Adrenal gland (tissue), 12 donors: Measurements from ENCODE around the gene FMN2. TPM values are rescaled to one million over a fixed set of nuclear protein-coding genes. Genes with fewer than 3 reads are reported as not detected.
"Not testable (repeated sequence)": the region's sequence is repeated elsewhere in the genome, so short reads cannot be mapped to it uniquely, and the experiment has no call there.

Source experiments
- DNase-seq, 7 donors: peaks; one replicate each; pipeline ENCODE4 v3.0.0-alpha.2; 2019 to 2020
- H3K27ac ChIP-seq, 5 donors: fragments of 200-600 bp; sonication (generic) in 4 of 5; 1 replicate in 3 of 5; 2 replicates in 2 of 5; pipeline versions ENCODE4 v1.5.1 to v1.8.0; 2016 to 2020; ENCODE audit warnings: mild to moderate bottlenecking in 1 of 5
- H3K27me3 ChIP-seq: fragments of 200-600 bp; 2 replicates; pipeline ENCODE4 v1.8.0; 2021
- H3K36me3 ChIP-seq, 2 donors: fragments of 200-600 bp; replicated peaks in 1 of 2; 1 replicate in 1 of 2; 2 replicates in 1 of 2; pipeline versions ENCODE4 v1.5.1 to v1.8.0; 2018 to 2022
- H3K4me1 ChIP-seq, 2 donors: fragments of 200-600 bp; replicated peaks in 1 of 2; 1 replicate in 1 of 2; 2 replicates in 1 of 2; pipeline versions ENCODE4 v1.5.1 to v1.8.0; 2018 to 2021
- H3K4me3 ChIP-seq, 4 donors: fragments of 200-600 bp; sonication (generic) in 3 of 4; one replicate each; pipeline ENCODE4 v1.5.1; 2016 to 2018
- H3K9me3 ChIP-seq, 3 donors: fragments of 200-600 bp; sonication (generic) in 1 of 3; replicated peaks in 1 of 3; 1 replicate in 2 of 3; 2 replicates in 1 of 3; pipeline versions ENCODE4 v1.5.1 to v1.8.0; 2016 to 2021
- POLR2A ChIP-seq, 2 donors: fragments of 450-650 bp; IDR thresholded peaks; one replicate each; pipeline ENCODE4 v1.6.1; 2017; ENCODE audit warnings: antibody characterized with exemption in 2 of 2, mild to moderate bottlenecking in 2 of 2, moderate library complexity in 1 of 2
- WGBS, 4 donors: extraction: QIAGEN DNeasy Blood & Tissue Kit in 2 of 4; methylation state at CpG; one replicate each; pipeline versions ENCODE4 v1.1.5 to v1.1.7; 2013 to 2017; 5-methylcytosine and 5-hydroxymethylcytosine counted together
- intact Hi-C, 2 donors: fragments of 100-400 bp; cut with DNase I; formaldehyde crosslinking; loops; one replicate each; pipeline versions ENCODE4 v1.14.1 to v1.15.0; 2022 to 2023
- polyA plus RNA-seq, 3 donors: library from polyadenylated mRNA; stranded (reverse); fragments of 200-250 nt in 2 of 3; fragments of 350-450 nt in 1 of 3; fragmentation: Illumina TruSeq in 1 of 3; extraction: RNeasy Lipid Tissue Mini Kit (QIAGEN cat#74804) in 1 of 3; gene quantifications; one replicate each; pipeline ENCODE4 v1.2.3, GENCODE V29; 2013 to 2014
- total RNA-seq, 9 donors: library from RNA; depleted of rRNA in 4 of 9; stranded (reverse); fragments of >200 nt in 4 of 9; fragments of 120-200 nt in 1 of 9; fragmentation: NEBNext Ultra II Directional in 1 of 9; extraction: Animal tissue kit (Norgen Biotek cat#: 25700) in 1 of 9; gene quantifications; one replicate each; pipeline versions ENCODE4 v1.1.0 to v1.2.4, GENCODE V29; 2013 to 2023
- TF ChIP-seq, protein P1 (sequence below), 6 experiments: fragments of 450-650 bp in 4 of 6; fragments of 200-600 bp in 2 of 6; sonication (generic) in 1 of 6; IDR thresholded peaks; 1 replicate in 5 of 6; 2 replicates in 1 of 6; pipeline versions ENCODE4 v1.5.1 to v1.8.0; 2016 to 2021; ENCODE audit warnings: antibody characterized with exemption in 6 of 6, mild to moderate bottlenecking in 2 of 6, moderate library complexity in 1 of 6
- donor health status: healthy with polysubstance abuse.
- donor health status: Bipolar disorder and iron deficiency.
- donor health status: DM: yes; HTN: yes; CAD: no.
- donor health status: DM: no; HTN: no; CAD: no.
- donor health status: DM: no; HTN: no; CAD: no.
- donor health status: DM: yes; HTN: yes; CAD: no.

The FMN2 gene
- total and polyA plus RNA-seq, 12 donors, result 0.69 to 9.8 (median 3.1) TPM

DNA sequence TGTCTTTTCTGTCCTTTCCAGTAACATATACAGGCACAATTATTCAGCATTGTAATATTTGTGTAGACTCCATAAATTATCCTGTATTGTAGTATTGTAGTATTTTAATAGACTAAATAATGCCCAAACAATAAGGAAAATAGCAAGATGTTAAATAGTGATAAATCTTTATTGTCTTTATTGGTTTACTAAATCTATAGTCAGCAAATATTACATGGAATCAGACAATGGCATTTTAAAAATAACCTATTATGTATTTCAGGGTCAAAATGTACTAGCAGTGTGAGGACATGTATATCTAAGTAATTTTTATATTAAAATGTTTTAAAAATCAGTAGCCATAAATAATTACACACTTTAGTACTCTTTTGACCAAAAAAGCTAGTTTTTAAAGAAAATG is 317.9 kb downstream of the FMN2 start:
- no peaks in the 10 kb centered on the region for H3K9me3 ChIP-seq
- TF ChIP-seq, protein P1, sequence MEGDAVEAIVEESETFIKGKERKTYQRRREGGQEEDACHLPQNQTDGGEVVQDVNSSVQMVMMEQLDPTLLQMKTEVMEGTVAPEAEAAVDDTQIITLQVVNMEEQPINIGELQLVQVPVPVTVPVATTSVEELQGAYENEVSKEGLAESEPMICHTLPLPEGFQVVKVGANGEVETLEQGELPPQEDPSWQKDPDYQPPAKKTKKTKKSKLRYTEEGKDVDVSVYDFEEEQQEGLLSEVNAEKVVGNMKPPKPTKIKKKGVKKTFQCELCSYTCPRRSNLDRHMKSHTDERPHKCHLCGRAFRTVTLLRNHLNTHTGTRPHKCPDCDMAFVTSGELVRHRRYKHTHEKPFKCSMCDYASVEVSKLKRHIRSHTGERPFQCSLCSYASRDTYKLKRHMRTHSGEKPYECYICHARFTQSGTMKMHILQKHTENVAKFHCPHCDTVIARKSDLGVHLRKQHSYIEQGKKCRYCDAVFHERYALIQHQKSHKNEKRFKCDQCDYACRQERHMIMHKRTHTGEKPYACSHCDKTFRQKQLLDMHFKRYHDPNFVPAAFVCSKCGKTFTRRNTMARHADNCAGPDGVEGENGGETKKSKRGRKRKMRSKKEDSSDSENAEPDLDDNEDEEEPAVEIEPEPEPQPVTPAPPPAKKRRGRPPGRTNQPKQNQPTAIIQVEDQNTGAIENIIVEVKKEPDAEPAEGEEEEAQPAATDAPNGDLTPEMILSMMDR (IDR thresholded peaks at IDR 0.05), result no peak
- H3K36me3 ChIP-seq, result no peaks in the 10 kb centered on the region

DNA sequence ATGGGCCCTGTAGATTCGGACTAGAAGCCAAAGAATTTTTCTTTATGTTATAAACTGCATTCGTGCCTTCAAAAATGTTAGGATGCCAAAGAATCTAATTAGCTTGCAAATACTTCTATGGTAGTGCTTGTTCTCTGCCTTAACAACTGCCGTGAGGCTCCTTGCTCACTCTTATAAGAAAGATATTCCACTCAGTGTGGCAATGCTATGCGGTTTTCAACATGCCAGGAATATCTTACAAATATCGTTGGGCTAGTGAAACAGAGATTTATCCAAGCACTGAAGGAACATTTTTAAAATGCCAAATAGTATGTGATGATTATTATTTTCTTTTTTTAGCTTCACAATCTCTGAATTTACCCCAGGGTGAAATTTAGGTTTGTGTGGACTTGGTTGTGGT is 322.0 kb downstream of the FMN2 start:
- no peaks in the 10 kb centered on the region for H3K27me3 ChIP-seq
- DNase-seq, result no peak
- no peaks in the 10 kb centered on the region for H3K36me3 ChIP-seq
- intact Hi-C loops, result no loop called here
- no peak overlapping the region for H3K27ac ChIP-seq
- WGBS, 4 donors, result 83 to 92% (median 86%) methylated on average over 5 of the region's 5 CpGs
- H3K4me1 ChIP-seq, result no peaks in the 10 kb centered on the region
- no peaks in the 10 kb centered on the region for H3K9me3 ChIP-seq
- no peak overlapping the region for H3K4me3 ChIP-seq
- no peak for TF ChIP-seq POLR2A (IDR thresholded peaks at IDR 0.05)
- TF ChIP-seq, protein P1 (IDR thresholded peaks at IDR 0.05), result no peak

More for the DNA sequence above, 317.9 kb downstream of the FMN2 start:
- Histone ChIP-seq H3K27me3 (no peaks in the 10 kb centered on the region), H3K27ac (no peak overlapping the region), H3K4me3 (no peak overlapping the region), H3K4me1 (no peaks in the 10 kb centered on the region)
- no peak for DNase-seq
- intact Hi-C loops, result no loop called here

DNA sequence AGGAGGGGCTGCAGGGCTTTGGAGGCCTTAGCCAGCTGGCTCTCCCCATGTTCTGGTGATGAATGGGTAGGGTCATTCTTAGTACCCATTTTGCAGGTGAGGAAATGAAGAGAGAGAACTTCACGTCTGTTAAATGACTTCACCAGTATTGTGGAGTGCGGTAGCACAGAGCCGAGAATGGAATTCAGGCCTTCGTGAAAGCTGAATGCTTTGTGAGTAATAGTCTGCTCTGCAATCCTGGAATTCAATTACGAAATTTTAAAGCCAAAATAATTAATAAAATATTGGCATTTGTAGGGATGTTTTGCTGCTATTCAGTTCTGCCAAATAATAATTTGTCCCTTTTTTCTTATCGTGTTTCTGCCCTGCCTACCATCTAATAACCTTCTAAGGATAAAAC is 322.6 kb downstream of the FMN2 start:
- Histone ChIP-seq H3K4me3 (no peak overlapping the region), H3K27ac (no peak overlapping the region), H3K27me3 (no peaks in the 10 kb centered on the region), H3K4me1 (no peaks in the 10 kb centered on the region), H3K9me3 (no peaks in the 10 kb centered on the region), H3K36me3 (no peaks in the 10 kb centered on the region)
- TF ChIP-seq, protein P1 (IDR thresholded peaks at IDR 0.05), result no peak
- intact Hi-C loops, result no loop called here
- no peak for DNase-seq
- 75 to 89% (median 83%) methylated on average over 6 of the region's 6 CpGs for WGBS, 4 donors

DNA sequence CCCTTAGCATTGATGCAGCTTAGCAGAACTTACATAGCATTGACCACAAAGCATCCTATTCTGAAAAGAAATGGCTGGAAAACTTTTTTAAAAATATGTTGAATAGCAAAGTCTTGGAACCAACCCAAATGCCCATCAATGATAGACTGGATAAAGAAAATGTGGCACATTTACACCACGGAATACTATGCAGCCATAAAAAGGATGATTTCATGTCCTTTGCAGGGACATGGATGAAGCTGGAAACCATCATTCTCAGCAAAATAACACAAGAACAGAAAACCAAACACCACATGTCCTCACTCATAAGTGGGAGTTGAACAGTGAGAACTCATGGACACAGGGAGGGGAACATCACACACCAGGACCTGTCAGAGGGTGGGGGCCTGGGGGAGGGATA is 323.3 kb downstream of the FMN2 start:
- H3K27ac ChIP-seq, DNase-seq, intact Hi-C loops, H3K27me3 ChIP-seq, H3K4me1 ChIP-seq, H3K4me3 ChIP-seq, H3K9me3 ChIP-seq, H3K36me3 ChIP-seq: not testable (repeated sequence)
- WGBS, 4 donors, result 91 to 96% (median 94%) methylated on average over 1 of the region's 1 CpG

DNA sequence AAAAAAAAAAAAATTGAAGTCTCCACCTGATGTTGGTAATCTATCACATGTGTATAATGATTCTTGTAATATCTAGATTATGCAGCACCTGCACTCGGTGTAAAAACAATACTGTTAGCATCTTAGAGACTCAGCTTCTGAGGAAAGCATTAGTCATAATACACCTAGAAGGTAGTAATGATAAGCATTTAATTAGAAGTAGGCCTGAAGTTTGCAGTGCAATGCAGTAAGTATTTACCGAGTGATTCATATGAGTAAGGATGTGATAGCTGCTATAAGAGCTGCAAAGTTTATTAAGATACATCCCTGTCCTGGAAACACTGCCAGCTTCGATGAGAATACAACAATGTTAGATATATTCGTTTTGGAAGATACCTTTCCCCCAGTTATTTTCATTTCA is 323.8 kb downstream of the FMN2 start:
- no peak overlapping the region for H3K4me3 ChIP-seq
- TF ChIP-seq POLR2A (IDR thresholded peaks at IDR 0.05), result no peak
- TF ChIP-seq, protein P1 (IDR thresholded peaks at IDR 0.05), result no peak
- DNase-seq, result no peak
- 58 to 80% (median 66%) methylated on average over 3 to 4 of the region's 4 CpGs for WGBS, 4 donors
- intact Hi-C loops, result no loop called here
- no peaks in the 10 kb centered on the region for H3K27me3 ChIP-seq
- H3K9me3 ChIP-seq, result no peaks in the 10 kb centered on the region
- no peaks in the 10 kb centered on the region for H3K4me1 ChIP-seq
- no peak overlapping the region for H3K27ac ChIP-seq
- no peaks in the 10 kb centered on the region for H3K36me3 ChIP-seq
